ENCODE measurements around the gene EDARADD.

The EDARADD gene

DNA sequence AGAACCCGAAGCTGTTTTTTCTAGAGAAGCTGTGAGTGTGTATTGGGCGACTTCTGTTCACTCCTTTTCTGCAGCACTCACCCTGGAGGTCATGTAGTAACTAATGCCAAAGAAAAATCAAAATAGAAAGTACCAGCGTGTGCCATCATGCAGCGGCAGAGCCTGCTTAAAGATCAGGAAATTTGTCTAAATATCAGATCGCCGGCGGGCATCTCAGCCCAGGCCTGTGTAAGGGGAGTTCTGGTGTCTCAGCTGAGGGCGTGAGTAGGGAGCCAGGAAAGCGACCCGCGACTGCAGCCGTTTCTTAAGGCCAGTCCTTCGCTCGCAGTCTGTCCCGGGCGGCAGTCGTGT is 768 bp downstream of the EDARADD start:
- DNase-seq: no peak

DNA sequence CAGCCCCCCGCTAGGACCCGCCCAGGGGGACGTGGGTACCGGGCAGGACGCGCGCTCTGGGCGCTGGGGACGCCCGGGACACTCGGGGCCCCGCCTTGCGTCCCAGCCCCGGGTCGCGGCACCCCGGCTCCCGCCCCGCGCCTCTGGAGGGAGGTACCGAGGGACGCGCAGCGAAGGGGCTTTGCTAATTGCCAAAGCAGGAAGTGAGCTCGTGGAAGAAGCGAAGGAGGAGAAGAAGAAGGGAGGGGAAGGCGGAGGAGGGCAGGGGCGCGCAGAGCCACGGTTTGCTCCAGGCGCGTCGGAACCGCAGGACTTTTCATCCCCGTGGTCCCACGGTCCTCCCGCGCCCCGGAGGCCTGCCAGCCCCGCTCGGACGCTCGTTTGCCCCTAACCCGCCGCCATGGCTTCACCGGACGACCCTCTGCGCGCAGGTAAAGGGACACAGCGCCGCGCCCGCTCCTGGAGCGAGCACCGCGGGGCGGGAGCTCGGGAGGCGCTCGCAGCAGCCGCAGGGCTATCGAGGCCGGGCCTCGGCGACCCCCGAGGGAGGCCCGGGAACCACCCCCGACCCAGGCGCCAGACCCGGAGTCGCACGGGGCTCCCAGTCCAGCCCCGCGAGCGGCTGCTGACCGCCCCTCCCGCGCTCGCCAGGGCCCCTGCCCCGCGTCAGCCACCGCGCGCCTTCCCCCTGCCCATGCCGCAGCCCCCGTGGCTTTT is 1.3 kb downstream of the EDARADD start:
- peak; percentile 59 for DNase-seq

DNA sequence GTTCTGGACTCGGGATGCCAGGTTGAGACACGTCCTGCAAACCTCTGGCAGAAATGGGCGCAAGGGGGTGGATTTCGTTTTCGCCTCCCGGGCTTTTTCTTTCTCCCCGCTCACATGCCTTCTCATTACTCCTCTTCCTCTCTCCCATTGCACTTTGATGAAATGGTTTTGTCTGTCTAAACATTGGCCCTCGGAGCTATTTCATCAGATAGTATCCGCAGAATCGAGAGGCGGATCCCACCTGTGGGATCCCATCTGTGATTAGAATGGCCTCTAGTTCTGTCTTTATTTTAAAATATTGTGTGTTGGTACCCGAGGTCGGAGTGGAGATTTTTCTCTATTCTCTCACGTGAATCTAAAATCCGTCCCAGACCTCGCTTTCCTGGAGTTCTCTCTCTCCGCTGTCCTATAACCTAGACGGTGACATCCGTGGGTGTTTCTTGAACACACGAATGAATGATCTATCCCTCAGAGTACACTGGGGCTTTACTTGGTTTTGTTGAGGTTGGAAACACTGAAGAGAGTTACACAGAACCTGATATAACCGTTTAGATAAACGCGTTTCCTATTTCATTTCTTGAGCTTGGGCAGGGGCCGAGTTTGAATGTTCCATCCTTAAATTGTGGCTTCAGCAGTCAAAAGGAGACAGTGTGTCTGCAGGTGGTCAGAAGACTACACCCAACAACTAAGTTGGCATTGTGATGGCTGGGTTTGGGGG is 2.0 kb downstream of the EDARADD start:
- DNase-seq: peak; percentile 28

DNA sequence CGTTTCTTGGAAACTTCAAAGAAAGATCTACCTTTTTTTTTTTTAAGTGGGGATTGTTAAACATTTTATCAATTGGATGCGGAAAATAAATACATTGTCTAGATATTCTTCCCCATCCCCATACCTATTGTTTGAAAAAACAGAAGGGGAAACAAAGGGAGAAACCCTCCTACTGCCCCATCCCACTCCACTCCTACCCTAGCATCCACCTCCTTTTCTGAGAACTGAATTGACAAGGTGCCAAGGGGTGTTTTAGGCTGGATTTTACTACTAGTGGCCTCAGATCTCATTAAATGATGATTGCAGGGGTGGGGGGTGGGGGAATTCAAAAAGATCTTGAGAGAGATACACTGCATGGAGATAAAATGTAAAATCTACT is 2.6 kb downstream of the EDARADD start:
- no peak for DNase-seq

DNA sequence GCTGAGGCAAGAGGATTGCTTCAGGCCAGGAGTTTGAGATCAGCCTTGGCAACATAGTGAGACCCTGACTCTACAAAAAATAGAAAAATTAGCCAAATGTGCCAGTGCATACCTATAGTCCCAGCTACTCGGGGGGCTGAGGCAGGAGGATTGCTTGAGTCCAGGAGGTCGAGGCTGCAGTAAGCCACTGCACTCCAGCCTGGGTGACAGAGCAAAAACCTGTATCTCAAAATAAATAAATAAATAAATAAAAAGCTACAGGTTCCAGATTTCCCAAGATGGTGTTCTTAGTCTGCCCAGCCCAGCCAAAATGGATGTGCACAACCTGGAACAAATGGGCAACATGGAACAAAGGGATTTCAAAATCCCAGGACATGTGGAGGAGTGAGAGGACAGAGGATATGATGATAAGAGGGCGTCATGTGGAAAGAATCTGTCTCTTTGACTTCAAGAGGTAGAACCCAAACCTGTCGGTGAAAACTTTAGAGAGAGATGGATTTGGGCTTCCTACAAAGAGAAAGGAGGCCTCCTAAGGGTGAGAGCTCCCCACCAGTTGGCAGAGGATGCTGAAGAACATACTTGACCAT is 3.2 kb downstream of the EDARADD start:
- no peak for DNase-seq

DNA sequence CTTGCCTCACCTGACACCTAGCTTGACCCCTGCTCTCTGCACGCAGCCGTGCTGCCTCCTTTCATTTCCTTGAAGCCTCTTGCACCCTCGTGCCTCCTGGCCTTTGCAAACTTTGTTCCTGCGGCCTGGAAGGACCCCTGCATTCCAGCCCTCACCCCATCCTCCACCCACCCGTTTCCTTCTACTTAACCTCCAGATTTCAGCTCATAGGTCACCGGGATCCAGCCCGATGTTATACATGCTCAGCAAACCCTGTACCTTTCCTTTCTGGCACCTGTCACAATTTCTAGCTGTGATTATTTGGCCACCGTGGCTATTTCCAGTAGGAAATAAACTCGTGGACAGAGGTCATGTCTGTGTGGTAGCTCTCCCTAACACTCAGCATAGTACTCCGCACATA is 4.5 kb downstream of the EDARADD start:
- DNase-seq: no peak

DNA sequence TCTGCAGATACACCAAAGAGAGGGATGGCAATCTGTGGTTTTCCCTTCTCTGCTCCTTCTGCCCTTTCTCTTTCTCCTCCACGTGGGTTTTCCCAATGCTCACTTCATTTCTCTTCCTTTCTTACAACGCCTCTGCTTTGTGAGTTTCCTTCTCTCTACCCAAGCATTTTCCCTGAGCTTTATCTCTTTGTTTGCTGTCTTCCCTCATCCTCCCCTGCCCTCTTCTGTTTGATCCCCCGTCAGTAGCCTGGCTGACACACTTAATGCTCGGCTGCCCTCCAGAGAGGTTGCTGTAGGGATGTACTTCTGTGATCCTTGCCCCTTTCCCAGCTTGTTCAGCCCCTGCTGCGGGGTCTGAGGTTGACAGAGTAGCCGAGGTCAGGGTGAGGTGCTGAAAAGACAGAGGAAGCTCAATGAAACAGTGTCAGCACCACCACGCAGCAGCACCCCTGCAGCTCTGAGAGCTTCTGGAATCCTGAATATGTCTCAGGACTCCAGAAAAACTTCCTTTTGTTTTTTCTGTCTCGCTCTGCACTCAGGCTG is 6.0 kb downstream of the EDARADD start:
- no peak for DNase-seq

DNA sequence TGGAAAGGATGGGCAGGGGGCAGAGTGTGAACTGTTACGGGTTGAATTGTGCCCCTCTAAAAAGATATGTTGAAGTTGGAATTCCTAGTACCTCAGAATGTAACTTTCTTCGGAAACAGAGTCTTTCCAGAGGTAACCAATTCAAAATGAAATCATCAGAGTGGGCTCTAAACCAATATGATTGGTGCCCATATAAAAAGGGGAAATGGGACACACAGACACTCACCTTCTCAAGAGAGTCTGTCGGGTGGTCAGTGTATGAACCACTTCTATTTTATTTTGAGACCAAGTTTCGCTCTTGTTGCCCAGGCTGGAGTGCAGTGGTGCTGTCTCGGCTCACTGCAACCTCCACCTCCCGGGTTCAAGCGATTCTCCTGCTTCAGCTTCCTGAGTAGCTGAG is 7.6 kb downstream of the EDARADD start:
- DNase-seq: no peak

DNA sequence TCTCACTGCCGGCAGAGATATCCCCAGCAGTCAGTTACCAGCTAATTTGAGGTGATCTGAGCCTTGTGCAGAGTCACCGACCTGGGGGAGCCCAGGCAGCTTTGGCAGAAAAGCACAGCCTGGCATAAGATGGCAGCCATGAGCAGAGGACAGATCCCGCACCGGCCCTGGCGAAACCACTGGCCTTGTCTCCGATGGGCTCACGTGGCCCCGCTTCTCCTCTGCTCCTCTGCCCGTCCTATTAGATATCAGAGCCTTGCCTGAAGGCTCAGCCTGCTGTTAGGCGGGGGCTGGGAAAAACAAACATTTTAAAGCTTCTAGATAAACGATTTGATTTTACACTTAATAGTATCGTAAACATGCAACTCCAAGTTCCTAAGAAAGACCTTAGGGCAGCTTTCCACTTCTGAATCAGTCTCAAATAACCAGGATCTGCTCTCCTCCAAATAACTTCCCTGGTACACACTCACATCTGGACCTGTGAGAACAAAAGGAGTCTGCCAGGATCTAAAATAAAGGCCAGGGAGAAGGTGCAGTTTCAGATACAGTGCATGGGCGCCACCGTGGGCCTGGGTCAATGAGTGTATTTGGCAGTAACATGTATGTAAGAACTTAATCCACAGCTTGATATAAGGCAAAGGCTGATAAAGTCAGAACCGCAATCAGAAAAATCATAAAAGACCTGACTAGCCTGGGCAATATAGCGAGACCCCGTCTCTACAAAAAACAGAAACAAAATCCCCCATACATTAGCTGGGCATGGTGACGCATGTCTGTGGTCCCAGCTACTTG is 10.0 kb downstream of the EDARADD start:
- DNase-seq: no peak

DNA sequence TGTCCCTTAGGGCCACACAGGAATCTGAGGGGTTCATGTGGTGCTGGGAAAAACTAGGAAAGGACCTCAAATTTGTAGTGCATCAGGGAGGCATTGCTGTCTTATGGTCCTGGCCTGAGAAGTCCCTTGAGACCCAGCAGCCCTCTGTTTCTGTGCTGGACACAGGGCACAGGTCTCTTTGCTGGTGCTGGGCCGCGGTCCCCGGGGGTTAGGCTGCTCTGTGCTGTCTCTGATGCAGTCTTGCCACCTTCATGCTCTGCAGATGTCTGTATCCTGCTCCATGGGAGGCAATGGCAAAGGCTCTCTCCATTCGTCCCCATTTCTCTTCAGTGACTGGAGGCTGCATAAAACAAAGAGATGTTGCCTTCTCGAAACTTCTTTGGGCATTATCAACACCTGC is 13.0 kb downstream of the EDARADD start:
- DNase-seq: no peak

DNA sequence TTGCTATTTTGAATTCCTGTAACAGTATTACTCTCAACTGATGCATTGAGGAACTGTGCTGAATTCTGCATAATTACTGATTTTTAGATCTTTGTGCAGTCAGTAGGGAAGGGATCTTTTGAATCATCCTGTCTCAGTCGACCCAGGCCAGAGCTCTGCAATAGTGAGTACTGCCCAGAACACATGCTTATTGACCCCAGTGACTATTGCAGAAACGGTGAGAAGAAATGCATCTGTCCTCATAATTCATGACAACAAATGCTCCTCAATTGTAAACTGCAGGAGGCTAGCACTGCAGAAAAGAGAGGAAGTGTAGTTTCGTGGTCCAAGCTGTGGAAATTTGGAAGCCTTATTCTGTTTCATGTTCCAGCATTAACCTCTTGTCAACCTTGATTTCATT is 19.6 kb downstream of the EDARADD start:
- no peak for DNase-seq

DNA sequence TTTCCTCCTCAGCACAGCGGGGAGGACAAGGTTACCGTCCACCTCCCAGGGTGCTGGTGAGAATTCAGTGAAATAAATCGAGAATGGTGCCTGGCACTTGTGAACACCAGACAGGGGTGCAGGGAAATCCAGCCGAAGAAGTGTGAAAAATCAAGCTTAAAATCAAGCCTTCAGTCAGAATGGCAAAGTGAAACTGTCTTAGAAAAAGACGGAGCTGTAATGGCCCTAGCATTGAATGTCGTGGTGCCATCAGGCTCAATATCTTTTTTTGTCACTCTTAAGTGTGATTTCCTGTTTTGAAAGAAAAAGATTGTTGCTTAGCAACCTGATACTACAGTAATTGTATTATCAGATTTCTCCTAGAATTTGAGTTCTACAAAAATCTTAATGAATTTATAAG is 22.1 kb downstream of the EDARADD start:
- DNase-seq: peak; percentile 16

DNA sequence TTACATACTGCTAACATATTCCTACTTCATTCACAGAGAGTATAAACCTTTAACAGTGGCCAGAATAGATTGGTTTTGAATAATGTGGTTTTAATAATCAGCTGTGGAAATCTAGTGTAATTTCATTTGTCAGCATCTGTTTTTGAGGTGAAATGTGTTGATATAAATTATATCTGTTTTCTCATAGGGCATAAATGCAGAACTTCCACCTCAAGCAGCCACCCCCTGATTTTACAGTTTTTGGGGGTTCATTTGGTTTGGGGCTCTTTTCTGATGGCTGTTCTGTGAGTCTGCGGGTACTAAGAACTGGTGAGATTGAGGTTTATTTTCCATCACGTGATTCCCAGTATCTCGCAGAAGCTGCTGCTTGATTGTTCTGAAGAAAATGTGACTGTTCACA is 23.2 kb downstream of the EDARADD start:
- no peak for DNase-seq

DNA sequence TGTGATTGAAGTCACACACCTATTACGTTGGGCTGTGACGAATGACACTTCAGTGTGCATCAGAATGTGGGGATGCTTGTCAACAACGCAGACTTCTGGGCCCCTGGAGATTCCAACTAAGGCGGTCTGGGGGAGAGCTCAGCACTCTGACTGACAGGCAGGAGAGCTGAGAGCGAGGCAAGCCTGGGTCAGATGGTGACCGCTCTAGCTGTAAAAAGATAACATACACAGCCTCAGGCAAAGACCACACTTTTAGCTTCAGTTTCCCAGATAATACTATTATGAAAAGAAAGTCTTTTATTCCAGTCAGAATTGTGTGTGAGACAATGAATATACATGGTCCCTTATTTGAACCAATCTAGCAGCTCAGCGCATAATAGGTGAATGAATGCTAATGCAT is 25.4 kb downstream of the EDARADD start:
- no peak for DNase-seq

DNA sequence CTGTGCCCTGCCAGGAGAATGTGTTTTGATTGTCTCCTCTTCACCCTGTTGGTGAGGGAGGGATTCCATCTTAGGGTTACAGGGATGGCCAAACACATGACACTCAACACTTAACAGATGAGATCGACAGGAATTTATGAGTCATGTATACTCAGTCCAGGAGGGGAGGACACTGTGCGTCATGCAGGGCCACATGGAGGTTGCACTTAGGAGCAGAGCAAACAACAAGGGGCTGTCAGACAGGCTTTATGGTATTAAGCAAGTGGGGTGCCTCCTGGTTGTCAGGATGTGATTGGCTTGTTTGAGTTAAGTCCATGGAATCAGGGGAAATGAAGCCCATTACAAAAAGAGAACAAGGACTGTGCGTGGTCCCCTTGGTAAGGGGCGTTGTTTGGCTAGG is 26.9 kb downstream of the EDARADD start:
- no peak for DNase-seq

DNA sequence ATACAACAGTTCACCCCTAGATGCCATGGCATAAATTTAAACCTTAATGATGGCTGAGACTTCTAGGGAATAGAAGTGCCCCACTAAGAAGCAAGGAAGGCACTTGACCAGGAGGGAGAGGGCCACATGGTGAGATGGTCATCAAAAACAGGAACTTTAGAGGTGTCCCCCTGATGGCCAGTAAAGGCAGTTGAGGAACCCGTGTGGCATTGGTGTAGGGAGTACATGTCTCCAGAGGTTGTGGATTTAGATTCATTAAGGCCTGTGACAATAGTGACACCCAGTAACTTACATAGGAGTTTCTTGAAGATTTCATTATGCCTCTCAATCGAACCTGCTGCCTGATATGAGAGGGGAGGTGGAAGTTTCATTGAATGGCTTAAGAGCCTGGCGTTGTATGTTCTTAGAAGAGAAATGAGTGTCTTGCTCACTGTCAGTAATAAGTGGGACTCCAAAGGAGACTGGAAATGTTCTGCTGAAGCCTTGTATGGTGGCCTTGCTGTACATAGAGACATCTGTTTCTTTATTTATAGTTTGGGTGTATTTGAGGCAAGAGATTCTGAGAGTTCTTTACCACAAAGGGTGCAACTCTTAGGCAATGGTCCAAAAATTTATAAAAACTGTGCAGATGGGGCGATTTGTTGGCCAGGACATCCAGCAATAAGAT is 27.9 kb downstream of the EDARADD start:
- no peak for DNase-seq

DNA sequence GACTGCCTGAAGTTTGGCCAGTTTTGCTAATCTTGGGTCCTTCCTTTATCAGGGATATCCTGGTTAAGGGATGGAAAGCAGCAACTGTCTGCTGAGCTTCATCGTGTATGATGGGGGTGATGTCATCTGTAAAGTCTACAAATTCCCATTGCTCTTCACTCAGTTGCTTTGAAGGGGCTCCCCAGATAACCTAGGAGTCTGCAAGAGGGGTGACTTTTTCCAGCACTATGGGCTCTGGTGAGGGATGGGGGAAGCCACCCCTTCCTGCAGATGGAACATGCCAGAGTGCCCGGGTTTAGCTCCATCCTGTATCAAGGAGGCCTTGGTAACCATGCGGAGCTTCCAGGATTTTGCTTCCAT is 28.4 kb downstream of the EDARADD start:
- DNase-seq: no peak

DNA sequence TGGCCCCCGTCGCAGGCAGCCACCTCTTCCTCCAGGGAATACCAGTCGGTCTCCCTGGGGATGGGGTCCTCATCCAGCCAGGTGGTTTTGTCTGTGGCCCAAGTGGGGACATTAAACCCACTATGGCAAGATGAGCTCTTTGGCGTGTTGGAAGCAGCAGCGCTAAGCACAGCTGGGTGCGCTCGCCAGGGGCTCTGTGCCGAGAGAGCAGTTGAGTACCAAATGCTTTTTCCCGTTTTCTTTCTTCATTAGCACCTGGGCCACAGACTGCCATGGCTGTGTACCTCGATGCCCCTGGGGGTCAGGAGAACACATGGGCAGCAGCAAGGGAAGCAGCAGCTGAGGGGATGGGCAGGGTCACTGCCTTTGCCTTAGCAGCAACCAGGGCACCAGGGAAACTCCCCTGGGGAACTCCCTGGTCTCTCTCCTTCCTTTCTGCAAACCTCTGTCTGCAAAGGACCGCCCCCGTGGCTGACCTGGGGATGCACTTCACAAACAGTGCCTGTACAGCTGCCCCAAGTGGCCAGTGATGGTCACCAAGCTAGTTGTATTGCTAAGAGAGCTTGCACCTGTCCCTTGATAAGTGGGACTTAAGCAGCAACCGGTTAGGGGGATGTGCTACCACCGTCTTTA is 31.1 kb downstream of the EDARADD start:
- peak; percentile 24 for DNase-seq

DNA sequence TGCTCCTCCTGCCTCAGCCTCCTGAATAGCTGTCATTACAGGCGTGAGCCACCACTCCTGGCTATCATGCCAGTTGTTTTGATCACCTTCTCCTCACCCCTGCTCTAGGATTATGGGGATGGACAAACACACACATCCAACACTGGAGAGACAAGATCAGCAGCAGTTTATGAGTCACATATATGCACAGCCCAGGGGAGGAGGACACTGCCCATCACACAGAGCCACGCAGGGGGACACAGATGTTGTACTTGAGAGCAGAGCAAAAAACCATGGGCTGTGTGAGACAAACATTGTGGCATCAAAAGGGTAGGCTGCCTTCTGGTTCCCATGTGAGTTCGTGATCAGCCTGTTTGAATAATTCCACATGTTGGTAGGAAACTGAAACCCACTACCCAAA is 32.1 kb downstream of the EDARADD start:
- DNase-seq: no peak

DNA sequence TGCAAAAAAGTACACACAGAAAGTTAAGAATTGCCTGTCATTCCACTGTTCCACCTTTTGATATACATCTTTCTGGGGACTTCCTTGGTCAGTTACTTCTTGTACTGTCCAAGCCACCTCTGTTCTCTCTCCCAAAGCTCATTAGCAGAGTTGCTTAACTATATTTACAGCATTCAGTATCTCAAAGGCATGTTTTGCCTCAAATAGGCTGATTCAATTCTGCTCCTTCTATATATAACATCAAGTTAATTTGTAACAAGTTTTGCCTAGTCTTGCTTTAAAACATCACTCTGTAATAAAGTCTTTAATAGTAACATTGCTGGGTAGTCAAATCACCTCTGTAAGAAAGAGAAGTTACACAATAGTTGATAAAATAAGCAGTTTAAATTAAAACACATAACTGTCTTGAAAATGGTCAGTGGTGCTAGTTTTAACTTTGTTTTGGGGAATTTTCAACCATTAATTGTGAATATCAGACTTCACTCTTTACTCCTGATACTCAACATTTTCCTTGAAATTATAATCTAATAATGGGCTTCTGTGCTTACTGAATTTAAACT is 35.7 kb downstream of the EDARADD start:
- no peak for DNase-seq

DNA sequence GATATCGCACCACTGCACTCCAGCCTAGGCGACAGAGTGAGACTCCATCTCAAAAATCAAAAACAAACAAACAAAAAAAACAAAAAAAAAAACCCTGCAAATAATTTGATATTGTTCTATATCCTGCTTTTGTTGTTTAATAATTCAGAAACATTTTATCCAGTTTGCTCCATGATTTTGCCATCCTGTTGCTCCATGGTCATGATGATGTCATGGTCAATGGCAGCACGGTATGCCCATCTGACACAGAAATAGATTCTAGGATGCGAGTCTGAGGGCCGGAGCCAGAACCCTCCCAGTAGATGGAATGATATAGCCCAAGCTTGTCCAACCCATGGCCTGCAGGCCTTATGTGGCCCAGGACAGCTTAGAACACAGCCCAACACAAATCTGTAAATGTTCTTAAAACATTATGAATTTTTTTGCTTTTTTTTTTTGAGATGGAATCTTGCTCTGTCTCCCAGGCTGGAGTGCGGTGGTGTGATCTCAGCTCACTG is 39.8 kb downstream of the EDARADD start:
- no peak for DNase-seq

DNA sequence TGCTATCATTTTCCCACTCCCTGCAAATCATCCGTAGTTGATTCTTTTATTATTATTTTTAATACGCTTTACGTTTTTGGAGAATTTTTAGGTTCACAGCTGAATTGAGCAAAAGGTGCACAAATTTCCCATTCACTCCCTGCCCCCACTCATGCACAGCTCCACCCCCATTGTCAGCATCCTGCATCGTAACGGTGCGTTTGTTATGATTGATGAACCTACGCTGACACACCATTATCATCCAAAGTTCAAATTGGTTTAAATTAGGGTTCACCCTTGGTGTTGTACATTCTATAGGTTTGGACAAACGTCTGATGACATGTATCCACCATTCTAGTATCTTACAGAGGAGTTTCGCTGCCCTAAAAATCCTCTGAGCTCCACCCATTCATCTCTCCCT is 44.5 kb downstream of the EDARADD start:
- DNase-seq: no peak
